Body of pancreas (tissue), 4 donors: Measurements from ENCODE around the gene CCN6. TPM values are rescaled to one million over a fixed set of nuclear protein-coding genes. Genes with fewer than 3 reads are reported as not detected.

Source experiments
- ATAC-seq: fragments of 150-250 bp; one replicate; pipeline ENCODE4 v1.9.1; 2016
- DNase-seq, 4 donors: peaks; one replicate each; pipeline ENCODE4 v3.0.0-alpha.2; 2019
- H3K27ac ChIP-seq, 4 donors: fragments of 200-600 bp; sonication (generic); 1 replicate in 3 of 4; 2 replicates in 1 of 4; pipeline versions ENCODE4 v1.5.1 to v1.6.1; 2016 to 2019; ENCODE audit warnings: mild to moderate bottlenecking in 1 of 4, mixed read lengths in 1 of 4, moderate library complexity in 1 of 4
- H3K27me3 ChIP-seq, 2 donors: fragments of 200-600 bp; sonication (generic); one replicate each; pipeline ENCODE4 v1.6.0; 2016; ENCODE audit warnings: mild to moderate bottlenecking in 1 of 2
- H3K36me3 ChIP-seq, 2 donors: fragments of 200-600 bp; sonication (generic); replicated peaks in 1 of 2; 2 replicates each; pipeline ENCODE4 v1.5.1; 2016; ENCODE audit warnings: low read depth in 2 of 2; ENCODE audit not compliant: insufficient read depth in 1 of 2
- H3K4me1 ChIP-seq: fragments of 200-600 bp; sonication (generic); one replicate; pipeline ENCODE4 v1.6.0; 2016
- H3K4me3 ChIP-seq, 2 donors: fragments of 200-600 bp; sonication (generic); 1 replicate in 1 of 2; 2 replicates in 1 of 2; pipeline ENCODE4 v1.5.1; 2016 to 2019
- H3K9me3 ChIP-seq, 3 donors: fragments of 200-600 bp; sonication (generic); 1 replicate in 2 of 3; 2 replicates in 1 of 3; pipeline ENCODE4 v1.5.1; 2016
- POLR2A ChIP-seq, 3 donors: fragments of 450-650 bp; IDR thresholded peaks; one replicate each; pipeline ENCODE4 v1.6.1; 2016; ENCODE audit warnings: antibody characterized with exemption in 3 of 3, mild to moderate bottlenecking in 2 of 3
- WGBS, 2 donors: methylation state at CpG; one replicate each; pipeline ENCODE4 v1.1.5; 2017; 5-methylcytosine and 5-hydroxymethylcytosine counted together
- intact Hi-C: fragments of 100-400 bp; cut with DNase I; formaldehyde crosslinking; loops from one replicate; pipeline ENCODE4 v1.15.1; 2023
- total RNA-seq, 2 donors: library from RNA; depleted of rRNA; stranded (reverse); fragments of >200 nt; gene quantifications; one replicate each; pipeline ENCODE4 v1.1.0, GENCODE V29; 2016
- TF ChIP-seq, protein P1 (sequence below), 7 experiments: fragments of 450-650 bp in 4 of 7; fragments of 200-600 bp in 3 of 7; sonication (generic) in 3 of 7; IDR thresholded peaks; one replicate each; pipeline ENCODE4 v1.5.1; 2016 to 2019; ENCODE audit warnings: antibody characterized with exemption in 7 of 7

Gene CCN6
- total RNA-seq, 2 donors from 2014 or later: not detected

DNA sequence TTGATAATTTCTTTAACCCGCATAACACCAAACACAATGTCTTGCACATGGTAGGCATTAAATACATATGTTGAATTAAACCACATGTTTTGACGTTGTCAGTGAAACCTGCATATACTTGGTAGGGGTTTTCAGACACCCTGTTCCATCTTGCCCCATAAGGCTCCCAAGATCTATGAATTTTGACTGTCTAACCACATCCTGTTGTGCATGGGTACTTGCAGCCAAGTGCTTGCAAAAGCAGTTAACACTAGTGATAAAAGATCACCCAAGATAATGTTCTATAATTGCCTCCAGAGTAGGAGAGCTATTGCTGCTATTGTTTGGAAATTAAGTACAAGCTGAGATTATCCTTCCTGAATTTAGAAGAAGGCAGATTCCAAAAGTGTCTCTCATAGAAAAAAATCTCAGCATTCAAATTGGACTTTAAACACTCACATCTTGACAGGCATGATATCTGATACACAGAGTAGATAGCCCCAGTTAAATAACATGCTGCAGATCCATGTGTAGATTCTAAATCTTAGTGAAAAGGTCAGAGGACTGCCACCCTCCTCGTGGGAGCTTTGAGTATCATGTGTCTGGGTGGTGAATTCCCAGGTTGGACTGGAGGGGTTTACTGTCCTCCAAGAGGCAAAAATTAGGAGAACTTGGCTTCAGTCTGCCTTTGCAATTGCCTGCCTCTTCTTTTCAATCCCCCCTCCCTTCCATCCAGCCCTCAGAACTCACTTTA lies 25.8 kb upstream of the CCN6 start:
- 81 to 86% methylated on average over 3 of the region's 3 CpGs for WGBS, 2 donors
- Histone ChIP-seq H3K9me3 (no peaks in the 10 kb centered on the region), H3K4me3 (no peak overlapping the region), H3K27me3 (no peaks in the 10 kb centered on the region), H3K36me3 (no peaks in the 10 kb centered on the region), H3K4me1 (peaks cover 8% of the 10 kb centered on the region), H3K27ac (no peak overlapping the region)
- no peak for TF ChIP-seq POLR2A (IDR thresholded peaks at IDR 0.05)
- TF ChIP-seq, protein P1, sequence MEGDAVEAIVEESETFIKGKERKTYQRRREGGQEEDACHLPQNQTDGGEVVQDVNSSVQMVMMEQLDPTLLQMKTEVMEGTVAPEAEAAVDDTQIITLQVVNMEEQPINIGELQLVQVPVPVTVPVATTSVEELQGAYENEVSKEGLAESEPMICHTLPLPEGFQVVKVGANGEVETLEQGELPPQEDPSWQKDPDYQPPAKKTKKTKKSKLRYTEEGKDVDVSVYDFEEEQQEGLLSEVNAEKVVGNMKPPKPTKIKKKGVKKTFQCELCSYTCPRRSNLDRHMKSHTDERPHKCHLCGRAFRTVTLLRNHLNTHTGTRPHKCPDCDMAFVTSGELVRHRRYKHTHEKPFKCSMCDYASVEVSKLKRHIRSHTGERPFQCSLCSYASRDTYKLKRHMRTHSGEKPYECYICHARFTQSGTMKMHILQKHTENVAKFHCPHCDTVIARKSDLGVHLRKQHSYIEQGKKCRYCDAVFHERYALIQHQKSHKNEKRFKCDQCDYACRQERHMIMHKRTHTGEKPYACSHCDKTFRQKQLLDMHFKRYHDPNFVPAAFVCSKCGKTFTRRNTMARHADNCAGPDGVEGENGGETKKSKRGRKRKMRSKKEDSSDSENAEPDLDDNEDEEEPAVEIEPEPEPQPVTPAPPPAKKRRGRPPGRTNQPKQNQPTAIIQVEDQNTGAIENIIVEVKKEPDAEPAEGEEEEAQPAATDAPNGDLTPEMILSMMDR (IDR thresholded peaks at IDR 0.05): no peak
- DNase-seq: no peak
- intact Hi-C loops: no loop called here
- ATAC-seq: no peak

DNA sequence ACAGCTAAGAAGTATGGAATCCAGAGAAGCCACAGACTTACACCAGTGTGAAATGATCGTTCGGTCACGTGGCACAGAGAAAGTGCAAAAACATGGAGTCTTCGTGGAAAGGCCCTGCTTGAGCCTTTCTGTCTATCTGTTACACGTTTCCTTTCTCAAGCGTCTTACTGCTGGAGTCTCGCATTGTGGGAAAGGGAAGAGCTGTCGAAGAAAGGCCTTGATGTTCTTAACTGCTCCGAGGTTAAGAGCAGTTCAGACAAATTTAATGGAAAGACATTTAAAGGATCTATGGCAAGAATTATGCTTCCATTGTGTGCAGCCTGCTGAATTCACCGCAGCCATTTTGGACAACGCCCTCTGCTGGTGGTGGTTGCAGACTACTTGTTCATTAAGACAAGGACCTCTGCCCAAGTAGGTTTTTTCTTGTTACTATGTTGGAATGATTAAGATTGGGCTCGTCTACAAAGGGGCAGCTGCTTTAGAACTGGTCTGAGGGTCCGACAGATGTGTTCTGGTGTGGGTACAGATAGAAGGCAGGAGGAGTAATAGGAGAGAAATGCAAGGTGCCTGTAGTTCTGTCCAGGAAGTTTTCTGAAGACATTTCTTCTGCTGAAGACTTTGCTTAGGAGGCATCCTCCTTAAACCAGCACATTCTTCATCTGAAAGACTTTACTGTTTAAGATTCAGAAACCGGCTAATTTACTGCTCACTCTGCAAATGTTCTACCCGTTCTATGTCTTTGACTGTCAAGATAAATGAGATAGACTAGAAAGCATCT lies 24.7 kb upstream of the CCN6 start:
- Histone ChIP-seq H3K9me3 (no peaks in the 10 kb centered on the region), H3K27me3 (no peaks in the 10 kb centered on the region), H3K27ac (no peak overlapping the region), H3K36me3 (no peaks in the 10 kb centered on the region), H3K4me1 (peaks cover 8% of the 10 kb centered on the region), H3K4me3 (no peak overlapping the region)
- TF ChIP-seq, protein P1 (IDR thresholded peaks at IDR 0.05): peak; percentile 44 to 59 (median 53)
- TF ChIP-seq POLR2A (IDR thresholded peaks at IDR 0.05): no peak
- intact Hi-C loops: no loop called here
- DNase-seq (peak; percentile 58 to 79 (median 70)), ATAC-seq (peak; percentile 63)
- 58 to 60% methylated on average over 15 of the region's 15 CpGs for WGBS, 2 donors

DNA sequence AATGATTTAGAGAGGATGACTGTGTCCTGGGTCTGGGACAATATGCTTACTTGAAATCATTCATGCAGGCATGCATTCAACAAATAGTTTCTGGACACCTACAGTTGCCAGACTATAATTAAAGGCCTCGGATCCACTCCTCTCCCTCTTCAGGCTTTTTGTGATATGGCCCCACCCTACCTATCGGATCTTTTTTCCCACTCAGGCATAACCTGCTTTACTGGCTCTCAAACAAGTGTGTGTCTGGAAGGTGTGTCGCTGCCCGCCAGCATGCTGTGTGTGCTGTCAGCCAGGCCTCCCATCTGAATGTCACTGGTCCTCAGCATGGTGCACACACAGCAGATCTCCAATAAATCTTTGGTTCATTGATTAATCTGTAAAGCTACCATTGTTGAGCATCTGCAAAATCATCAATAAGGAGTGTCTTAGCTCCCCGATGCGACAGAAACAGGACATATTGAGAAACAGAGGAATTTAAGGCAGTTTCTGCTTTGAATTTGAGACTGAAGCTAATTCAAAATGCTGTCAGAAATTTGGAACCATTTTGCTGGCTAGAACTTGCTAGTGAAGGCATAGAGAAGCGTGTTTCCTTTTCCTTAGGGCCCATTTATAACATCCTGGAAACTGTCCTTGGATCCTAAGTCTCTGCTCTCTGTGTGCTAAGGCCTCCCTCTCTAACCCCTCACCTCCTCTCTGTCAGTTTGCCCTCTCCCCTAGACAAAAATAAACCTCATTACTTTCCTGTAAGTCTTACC lies 23.5 kb upstream of the CCN6 start:
- no peak for DNase-seq
- no peak overlapping the region for H3K27ac ChIP-seq
- H3K4me3 ChIP-seq: no peak overlapping the region
- no peaks in the 10 kb centered on the region for H3K9me3 ChIP-seq
- WGBS, 2 donors: 74 to 77% methylated on average over 7 of the region's 7 CpGs
- H3K36me3 ChIP-seq: no peaks in the 10 kb centered on the region
- H3K27me3 ChIP-seq: no peaks in the 10 kb centered on the region
- H3K4me1 ChIP-seq: peaks cover 8% of the 10 kb centered on the region
- no peak for TF ChIP-seq POLR2A (IDR thresholded peaks at IDR 0.05)
- TF ChIP-seq, protein P1 (IDR thresholded peaks at IDR 0.05): no peak
- intact Hi-C loops: no loop called here
- no peak for ATAC-seq

DNA sequence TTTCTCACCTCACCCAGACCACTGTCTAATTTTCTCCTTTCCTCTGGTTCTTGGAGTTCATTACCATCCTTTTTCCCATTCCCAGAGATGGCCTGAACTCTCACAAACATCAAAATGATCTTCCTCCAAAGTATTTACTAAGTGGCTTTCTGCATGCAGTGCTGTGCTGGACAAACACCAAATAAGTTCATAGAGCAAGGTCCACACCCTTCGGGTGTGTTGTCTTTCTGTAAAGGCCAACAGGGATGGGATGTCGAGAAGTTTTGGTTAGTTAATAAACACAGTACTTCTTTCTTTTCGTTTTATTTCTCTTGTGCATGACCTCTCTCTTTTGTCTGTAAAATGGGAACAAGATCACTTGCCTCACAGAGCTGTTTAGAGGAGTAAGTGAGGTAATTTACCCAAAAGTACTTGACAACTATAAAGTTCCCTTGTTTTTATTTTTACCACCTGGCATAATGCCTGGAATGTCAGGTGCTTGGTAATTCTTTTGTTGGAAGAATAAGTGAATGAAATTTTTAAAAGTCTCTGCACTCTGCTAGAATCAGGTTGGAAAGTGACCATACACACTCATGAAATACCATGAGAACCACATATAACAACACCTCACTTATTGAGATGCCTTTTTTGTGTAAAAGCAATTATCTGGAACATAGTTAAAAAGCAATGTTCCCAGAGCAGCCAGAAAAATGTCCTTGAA lies 22.8 kb upstream of the CCN6 start:
- H3K4me3 ChIP-seq: no peak overlapping the region
- ATAC-seq (peak; percentile 22), DNase-seq (no peak)
- no peaks in the 10 kb centered on the region for H3K36me3 ChIP-seq
- no peaks in the 10 kb centered on the region for H3K27me3 ChIP-seq
- H3K4me1 ChIP-seq: peaks cover 8% of the 10 kb centered on the region
- WGBS, 2 donors: 17 to 32% methylated on average over 3 of the region's 3 CpGs
- H3K9me3 ChIP-seq: no peaks in the 10 kb centered on the region
- intact Hi-C loops: no loop called here
- no peak for TF ChIP-seq POLR2A (IDR thresholded peaks at IDR 0.05)
- TF ChIP-seq, protein P1 (IDR thresholded peaks at IDR 0.05): no peak
- H3K27ac ChIP-seq: no peak overlapping the region
